Ureter (tissue), 1 donor: ENCODE results near the gene RBL2. TPM values are rescaled to one million over a fixed set of nuclear protein-coding genes. Genes with fewer than 3 reads are reported as not detected.
"Not testable (repeated sequence)": the region's sequence is repeated elsewhere in the genome, so short reads cannot be mapped to it uniquely, and the experiment has no call there.

ENCODE experiments used
- DNase-seq: peaks from one replicate; pipeline ENCODE4 v3.0.0-alpha.2; 2020; ENCODE audit warnings: low spot score
- total RNA-seq: library from RNA; stranded (reverse); gene quantifications from one replicate; pipeline ENCODE4 v1.2.4, GENCODE V29; 2023
- donor health status: DM: yes; HTN: yes; CAD: no.

Gene RBL2
- total RNA-seq, 1 donor from 2014 or later = 74.9 TPM

- DNase-seq = not testable (repeated sequence)
Observed at GRCh38 chr16:53539759-53540718, 105.8 kb downstream of the RBL2 start.

Other genes with a start within 250 kb of the RBL2 start
- 59.6 TPM for gene AKTIP, start 68.7 kb downstream of the RBL2 start, total RNA-seq